Jurkat, Clone E6-1 (cell line): ENCODE data around the gene FKBP11.

Experiments used
- DNase-seq: peaks from one replicate; pipeline ENCODE4 v3.0.0-alpha.2; 2011; ENCODE audit warnings: low read depth, low spot score
- H3K4me3 ChIP-seq: 2 replicates; pipeline ENCODE4 v1.5.1; 2011; ENCODE audit warnings: mild to moderate bottlenecking, low read length, control low read depth, moderate library complexity

Gene FKBP11

DNA sequence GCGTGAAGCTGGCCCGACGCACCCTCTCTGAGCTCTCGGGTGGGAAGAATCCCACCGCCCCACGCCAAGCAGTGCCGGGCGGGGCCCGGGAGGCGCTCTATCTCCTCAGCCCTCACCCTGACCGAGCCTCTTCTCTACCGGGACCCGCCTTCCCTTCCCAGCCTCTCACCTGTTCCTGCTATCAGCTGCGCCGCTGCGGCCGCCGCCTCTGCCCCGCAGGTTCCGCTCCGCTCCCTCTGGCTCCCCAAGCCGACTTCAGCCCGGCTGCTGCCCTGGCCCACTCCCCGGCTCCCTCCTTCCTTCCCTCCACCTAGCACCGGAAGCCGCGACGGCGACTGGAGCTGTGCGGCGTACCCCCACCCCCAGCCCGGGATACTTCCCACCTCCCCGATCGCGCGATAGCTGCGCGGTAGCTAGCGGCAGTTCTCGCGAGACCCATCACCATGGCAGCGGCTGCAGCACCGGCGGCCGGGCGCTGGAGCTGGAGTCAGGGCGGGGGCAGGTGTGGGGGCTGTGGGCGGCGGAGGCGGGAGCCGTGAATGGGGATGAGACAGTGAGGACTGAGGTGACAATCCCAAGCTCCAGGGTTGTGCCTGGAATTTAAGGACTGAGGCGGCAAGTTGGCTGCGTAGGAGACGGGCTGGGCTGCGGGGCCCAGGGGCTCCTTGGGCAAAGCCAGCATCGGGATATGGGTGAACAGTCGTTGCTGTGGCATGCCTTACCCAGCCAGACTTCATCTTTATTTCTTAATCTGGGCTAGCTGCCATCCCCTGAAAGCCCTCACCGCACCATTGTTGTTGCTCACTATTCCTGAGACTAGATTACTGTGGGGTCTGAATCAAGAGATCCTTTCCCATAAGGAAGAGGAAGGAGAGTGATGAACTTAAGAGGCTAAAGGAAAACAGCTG is 32.1 kb upstream of the FKBP11 start, which contains the start of gene ARF3:
Gene ARF3, minus strand, starts transcription at position 347 of the 908 bp plus-strand sequence. CDS start 16,392 bp downstream, outside the sequence.
- peak; percentile 91 for DNase-seq
- H3K4me3 ChIP-seq: peak within 1 kb of the TSS; percentile 87

GRCh38 chr12:48956279-48957140 is 31.2 kb upstream of the FKBP11 start:
- peak; percentile 25 for DNase-seq
- H3K4me3 ChIP-seq: peak overlapping the region; percentile 87

- no peak for DNase-seq
- H3K4me3 ChIP-seq: no peak overlapping the region
Observed at GRCh38 chr12:48954841-48955501, 29.7 kb upstream of the FKBP11 start.

GRCh38 chr12:48954061-48954460 is 28.8 kb upstream of the FKBP11 start:
- DNase-seq: no peak
- no peak overlapping the region for H3K4me3 ChIP-seq

- H3K4me3 ChIP-seq: no peak overlapping the region
- DNase-seq: no peak
Observed at GRCh38 chr12:48952691-48953090, 27.4 kb upstream of the FKBP11 start.

GRCh38 chr12:48947727-48948126 is 22.4 kb upstream of the FKBP11 start:
- no peak overlapping the region for H3K4me3 ChIP-seq
- no peak for DNase-seq

GRCh38 chr12:48946943-48947342 is 21.7 kb upstream of the FKBP11 start:
- no peak for DNase-seq

DNA sequence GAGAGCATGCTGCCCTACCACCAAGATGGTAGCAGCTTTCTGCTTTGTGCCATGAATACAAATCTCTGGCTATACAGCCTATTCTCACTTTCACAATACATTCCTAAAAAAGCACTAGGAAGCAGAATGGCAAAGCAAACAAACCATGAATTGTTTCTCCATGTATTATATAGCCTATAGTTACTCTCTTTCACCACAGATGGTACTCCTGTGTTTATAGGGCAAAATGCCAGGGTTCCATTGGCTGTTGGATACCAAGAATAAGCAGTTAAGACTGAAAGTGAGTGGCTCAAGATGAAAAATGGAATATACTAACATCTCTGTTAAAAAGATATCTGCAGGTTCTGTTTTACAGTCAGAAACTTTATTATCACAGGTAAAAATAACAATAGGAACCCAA is 20.9 kb upstream of the FKBP11 start:
- no peak for DNase-seq
- H3K4me3 ChIP-seq: no peak overlapping the region

More at GRCh38 chr12:48946943-48947342, 21.7 kb upstream of the FKBP11 start:
- no peak overlapping the region for H3K4me3 ChIP-seq

GRCh38 chr12:48943221-48943620 is 17.9 kb upstream of the FKBP11 start:
- no peak for DNase-seq
- H3K4me3 ChIP-seq: no peak overlapping the region

DNA sequence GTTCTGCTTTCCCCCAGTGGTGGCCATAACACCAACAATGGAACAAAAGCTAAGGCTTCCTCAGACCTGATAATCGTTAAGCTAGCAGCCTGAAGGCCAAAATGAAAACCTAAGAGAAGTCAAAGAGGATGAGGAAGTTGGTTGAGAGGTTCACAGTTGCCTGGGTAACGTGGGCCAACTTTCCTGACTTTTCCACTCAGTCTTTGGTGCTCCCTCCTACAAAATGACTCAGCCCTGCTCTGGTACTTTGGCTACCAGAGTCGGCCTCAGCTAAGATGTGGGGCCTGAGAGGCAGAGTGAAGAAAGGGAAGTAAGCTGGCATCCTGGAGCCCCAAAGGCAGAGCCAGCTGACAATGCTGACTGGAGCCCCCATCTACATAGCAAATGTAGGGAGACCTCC is 14.9 kb upstream of the FKBP11 start:
- no peak overlapping the region for H3K4me3 ChIP-seq
- DNase-seq: no peak

DNA sequence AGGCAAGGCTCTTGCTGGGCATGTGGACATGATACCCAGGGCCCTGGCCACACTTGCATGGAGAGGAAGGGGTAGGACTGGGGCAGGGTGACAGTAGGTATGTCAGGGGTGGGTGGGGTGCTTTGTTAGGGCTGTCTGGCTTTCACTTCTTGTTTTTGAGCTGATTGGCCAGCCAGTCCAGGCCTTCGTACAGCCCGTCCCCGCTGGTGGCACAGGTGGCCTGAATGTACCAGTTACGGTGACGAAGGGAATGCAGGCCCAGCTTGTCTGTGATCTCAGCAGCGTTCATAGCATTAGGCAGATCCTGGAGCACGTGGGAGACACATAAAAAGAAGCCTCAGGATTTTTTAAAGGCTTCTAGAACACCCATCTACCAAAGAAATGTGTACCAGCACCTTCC is 13.5 kb upstream of the FKBP11 start:
- H3K4me3 ChIP-seq: no peak overlapping the region
- DNase-seq: no peak

- no peak overlapping the region for H3K4me3 ChIP-seq
- DNase-seq: no peak
Observed at GRCh38 chr12:48937170-48937569, 11.9 kb upstream of the FKBP11 start.

- no peak overlapping the region for H3K4me3 ChIP-seq
- peak; percentile 57 for DNase-seq
Observed at GRCh38 chr12:48936379-48936979, 11.2 kb upstream of the FKBP11 start.

DNA sequence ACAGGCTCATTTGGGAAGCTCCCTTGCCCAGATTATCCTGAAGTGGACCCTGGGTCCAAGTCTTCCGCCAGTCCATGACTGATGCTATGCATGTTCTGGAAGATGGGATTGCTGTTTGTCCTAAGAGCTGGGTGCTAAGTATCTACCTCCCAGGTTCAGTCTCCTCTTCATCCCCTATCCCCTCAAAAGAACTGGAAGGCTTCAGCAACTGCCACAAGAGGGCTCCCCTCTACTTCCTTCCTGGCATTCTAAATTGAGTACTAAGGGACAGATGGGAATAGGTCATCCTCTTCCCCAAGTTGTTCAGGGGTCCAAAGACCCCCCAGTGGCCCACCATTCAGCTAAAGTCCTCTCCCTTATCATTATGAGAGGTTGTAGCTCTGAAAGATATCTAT is 9.0 kb upstream of the FKBP11 start:
- no peak for DNase-seq
- no peak overlapping the region for H3K4me3 ChIP-seq

GRCh38 chr12:48933664-48934311 is 8.5 kb upstream of the FKBP11 start:
- no peak overlapping the region for H3K4me3 ChIP-seq
- DNase-seq: no peak

DNA sequence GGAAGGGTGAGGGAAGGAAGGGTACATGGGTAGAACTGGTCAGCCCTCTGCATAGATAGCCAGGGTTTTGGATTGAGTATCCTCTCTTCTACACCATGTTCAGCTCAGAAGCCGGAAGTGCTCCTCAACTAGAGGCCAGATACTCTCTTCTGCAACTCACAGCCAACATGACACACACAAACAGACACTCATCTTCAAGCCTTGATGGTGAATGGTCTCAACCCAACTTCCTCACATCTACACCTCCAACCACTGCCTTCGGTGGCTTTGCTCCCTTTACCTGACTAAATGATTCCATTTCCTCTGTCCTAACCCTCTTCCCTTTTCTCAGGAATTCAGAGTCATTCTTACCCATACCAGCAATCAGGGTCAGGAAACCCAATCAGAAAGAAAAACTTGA is 7.6 kb upstream of the FKBP11 start:
- DNase-seq: no peak
- H3K4me3 ChIP-seq: no peak overlapping the region

DNA sequence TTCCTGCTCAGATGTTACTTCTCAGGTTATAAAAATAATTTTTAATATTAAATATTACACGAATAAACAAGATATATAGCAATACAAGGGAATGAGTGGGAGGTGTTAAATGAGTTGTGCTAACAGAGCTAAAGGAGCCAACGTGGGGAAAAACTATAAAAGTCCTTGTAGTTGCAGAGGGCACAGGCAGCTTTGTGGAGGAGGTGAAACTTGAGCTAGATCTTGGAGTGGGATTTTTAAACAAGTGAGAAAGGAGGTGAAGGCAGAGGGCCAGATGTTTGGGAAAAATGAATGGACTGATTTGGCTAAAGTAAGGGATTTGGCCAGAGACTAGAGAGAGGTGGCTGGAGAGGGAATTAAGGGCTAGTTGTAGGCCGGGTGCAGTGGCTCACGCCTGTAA is 5.2 kb upstream of the FKBP11 start:
- H3K4me3 ChIP-seq: no peak overlapping the region

GRCh38 chr12:48929551-48929950 is 4.3 kb upstream of the FKBP11 start:
- no peak for DNase-seq
- H3K4me3 ChIP-seq: no peak overlapping the region

More for the DNA sequence above, 5.2 kb upstream of the FKBP11 start:
- DNase-seq: no peak

DNA sequence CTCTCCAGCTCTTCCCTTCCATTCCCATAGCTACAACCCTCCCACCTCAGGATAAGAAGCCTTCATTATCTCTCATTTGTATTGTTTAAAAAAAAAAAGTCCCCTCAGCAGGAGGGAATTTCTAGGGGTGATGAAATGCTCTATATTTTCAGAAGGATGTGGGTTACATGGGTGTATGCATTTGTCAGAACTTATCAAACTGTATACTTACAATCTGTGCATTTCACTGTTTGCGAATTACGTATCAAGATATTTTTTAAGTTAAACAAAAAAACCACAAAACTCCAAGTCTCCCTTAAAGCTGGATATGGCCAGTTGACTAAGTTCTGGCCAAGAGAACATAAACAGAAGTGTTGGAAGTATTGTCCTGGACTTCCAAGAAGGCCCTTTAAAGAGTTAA is 2.0 kb upstream of the FKBP11 start:
- H3K4me3 ChIP-seq: no peak overlapping the region
- DNase-seq: no peak
